Body of pancreas (tissue), 4 donors: ENCODE measurements around the gene EYS.

ENCODE experiments used
- CTCF ChIP-seq, 7 experiments: fragments of 450-650 bp in 4 of 7; fragments of 200-600 bp in 3 of 7; sonication (generic) in 3 of 7; IDR thresholded peaks; one replicate each; pipeline ENCODE4 v1.5.1; 2016 to 2019; ENCODE audit warnings: antibody characterized with exemption in 7 of 7
- POLR2A ChIP-seq, 3 donors: fragments of 450-650 bp; IDR thresholded peaks; one replicate each; pipeline ENCODE4 v1.6.1; 2016; ENCODE audit warnings: antibody characterized with exemption in 3 of 3, mild to moderate bottlenecking in 2 of 3

- TF ChIP-seq CTCF (IDR thresholded peaks at IDR 0.05) (no peak), POLR2A (IDR thresholded peaks at IDR 0.05) (no peak)
These were observed 1666.9 kb downstream of the EYS start for GRCh38 chr6:64040113-64040512.
